OCI-M2 (cell line): Measurements from ENCODE around the gene TRIM62.

ENCODE experiments used
- DNase-seq: peaks from one replicate; lab custom pipeline; 2025; ENCODE audit not compliant: unreplicated experiment; lab: John Stamatoyannopoulos, UW

TRIM62 gene

DNA sequence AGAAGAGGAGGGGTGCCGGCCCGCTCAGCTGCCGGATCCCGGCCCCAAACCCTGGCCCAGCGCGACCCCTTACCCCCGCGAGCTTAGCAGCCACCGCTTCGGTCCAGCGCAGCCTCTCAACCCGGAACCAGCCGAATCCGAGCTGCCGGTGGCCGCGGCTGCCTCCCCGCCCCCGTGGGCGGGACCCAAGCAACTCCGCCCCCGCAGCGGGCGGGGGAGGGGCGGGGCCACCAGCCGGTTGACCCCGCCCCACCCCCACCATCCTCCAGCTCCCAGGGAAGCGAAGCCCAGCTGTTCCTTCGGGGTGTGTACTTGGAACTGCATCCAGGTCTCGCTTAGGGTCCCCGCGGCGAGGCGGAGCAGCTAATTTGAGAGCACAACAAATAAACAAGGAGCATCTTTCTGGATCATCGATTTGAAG is at the start of gene TRIM62:
Gene TRIM62, minus strand, starts transcription at position 123 of the 421 bp plus-strand sequence. CDS start 611 bp downstream, outside the sequence.
- DNase-seq: peak; percentile 53

DNA sequence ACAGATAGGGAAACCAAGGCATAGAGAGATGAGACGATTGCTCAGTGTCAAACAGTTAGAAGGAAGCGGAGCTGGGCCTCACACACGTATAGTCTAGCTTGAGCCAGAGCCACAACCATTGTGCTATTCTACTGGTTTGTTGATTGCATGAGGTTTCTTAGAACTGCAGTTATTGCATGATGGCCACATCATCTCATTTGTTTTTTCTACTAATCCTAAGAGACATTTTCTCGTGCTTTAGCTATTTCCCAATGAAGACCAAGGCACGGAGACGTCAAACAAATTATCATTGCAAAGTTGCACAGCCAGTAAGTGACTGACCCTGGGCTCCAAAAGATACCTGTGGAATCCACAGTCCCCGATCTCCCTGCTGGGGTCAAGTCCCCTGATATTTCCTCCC is 49.3 kb upstream of the TRIM62 start:
- DNase-seq: no peak

DNA sequence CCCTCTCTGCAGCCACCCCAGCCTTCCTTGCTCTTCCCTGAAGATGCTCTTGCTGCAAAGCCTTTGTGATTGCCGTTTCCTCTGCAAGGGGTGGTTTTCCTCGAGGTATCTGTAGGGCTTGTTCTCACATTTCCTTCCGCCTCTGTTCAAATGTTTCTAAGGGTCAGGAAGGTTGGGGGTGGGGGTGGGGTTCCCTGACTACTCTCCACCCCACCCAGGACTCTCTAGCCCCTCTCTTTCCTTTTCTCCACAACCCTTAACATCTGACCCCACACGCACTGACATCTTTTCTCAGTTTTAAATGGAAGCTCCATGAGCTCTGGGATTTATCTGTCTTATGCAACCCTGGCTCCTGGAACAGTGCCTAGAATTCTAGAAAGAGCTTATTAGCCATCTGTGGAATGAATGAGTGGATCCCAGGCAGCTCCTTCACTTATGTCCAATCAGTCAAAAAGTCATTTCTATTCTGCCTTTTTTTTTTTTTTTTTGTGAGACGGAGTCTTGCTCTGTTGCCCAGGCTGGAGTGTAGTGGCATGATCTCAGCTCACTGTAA is 47.2 kb upstream of the TRIM62 start:
- no peak for DNase-seq

DNA sequence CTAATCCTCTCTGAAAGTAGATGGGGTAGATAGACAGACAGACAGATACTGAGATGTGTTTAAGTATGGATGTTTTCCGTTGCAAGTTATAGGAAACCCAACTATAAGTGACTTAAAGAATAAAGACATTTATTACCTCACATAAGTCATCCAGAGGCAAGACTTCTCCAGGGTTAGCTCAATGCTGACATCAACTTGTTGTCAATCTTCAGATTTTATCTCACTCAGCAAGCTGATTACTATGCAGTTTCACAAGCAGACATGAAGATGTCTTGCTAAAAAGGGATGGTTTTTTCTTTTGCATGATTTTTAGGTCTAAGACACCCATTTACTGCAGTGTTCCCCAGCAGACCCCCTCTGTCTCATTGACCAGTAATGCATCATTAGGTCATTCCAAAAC is 43.7 kb upstream of the TRIM62 start:
- no peak for DNase-seq

DNA sequence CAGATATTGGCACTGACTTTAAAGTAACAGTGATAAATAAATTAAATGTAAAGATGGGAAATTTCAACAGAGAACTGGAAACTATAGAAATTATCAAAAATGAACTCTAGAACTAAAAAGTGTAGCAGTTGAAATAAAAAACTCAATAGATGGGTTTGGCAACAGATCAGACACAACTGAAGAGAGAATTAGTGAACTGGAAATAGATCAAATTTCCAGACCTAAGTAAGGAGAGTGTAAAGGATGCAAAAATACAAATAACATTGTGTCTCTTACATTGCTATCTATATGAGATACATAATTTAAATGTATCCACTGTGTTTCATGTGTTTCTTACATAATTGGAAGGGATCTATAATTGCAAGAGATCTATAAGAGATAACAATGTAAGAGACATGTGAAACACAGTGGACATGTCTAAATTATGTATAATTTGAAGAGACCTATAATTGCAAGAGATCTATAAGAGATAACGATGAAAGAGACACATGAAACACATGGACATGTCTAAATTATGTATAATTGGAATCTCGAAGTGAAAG is 42.4 kb upstream of the TRIM62 start:
- no peak for DNase-seq

DNA sequence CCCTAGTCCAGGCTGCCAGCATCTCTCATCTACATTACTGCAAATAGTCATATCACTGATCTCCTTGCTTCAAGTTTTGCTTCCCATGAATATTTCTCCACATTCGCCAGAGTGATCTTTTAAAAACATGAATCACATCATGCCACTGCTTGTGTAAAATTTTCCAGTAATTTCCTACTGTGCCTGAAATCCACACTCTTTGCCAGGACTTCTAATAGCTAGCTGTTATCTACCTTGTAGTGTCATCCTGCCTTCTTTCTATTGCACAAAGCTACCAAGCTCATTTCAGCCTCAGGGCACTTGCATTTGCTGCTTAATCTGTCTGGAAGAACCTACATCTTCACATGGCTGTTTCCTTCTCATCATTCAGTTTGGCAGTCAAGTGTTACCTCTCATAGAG is 40.5 kb upstream of the TRIM62 start:
- DNase-seq: no peak

DNA sequence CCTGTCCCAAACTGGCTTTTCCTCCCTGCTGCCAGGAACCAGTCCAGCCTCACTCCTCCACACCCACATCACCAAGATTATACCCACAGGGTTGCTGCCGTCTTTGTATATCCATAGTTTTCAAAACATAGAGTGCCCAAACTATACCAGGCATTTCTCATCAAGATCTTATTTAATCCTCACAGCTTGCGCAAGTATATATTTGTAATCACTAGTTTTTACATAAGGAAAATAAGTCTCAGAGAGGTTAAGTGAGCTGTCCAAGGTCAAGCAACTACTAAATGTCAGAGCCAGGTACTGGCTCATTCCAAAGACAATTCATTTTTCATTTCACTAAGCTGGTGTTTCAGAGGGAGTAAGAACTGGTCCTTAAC is 39.5 kb upstream of the TRIM62 start:
- DNase-seq: no peak

DNA sequence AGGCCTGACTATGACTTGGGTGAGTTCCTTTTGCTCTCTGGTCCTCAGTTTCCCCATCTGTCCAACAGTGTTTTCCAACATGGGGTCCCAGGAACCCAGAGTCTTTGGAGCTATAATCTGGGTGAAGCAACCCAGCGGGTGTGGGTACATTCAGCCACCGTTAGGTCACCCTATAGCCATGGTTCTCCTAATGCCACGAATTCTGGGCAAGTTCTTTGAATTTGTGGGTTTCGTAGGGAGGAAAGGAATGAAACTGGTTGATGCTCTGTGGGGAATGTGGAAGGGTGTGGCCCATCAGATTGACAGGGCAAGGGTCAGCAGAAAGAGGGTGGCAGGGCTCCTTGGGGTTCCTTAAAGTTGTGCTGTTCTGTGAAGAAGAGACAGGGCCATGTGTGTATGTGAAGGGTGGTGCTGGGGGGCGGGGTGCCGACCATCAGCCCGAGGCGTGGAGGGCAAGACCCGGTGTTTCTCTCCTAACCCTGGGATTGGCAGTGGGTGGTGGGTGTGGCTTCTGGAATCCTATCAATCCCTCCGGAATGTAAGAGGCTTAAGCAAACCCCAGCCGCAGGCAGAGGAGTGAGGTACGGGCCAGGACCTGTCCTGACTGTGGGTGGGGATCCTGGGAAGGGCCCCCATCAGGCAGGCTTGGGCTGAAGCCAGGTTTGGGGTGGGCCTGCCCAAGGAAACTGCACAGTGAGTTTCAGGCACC is 39.0 kb upstream of the TRIM62 start:
- DNase-seq: no peak

DNA sequence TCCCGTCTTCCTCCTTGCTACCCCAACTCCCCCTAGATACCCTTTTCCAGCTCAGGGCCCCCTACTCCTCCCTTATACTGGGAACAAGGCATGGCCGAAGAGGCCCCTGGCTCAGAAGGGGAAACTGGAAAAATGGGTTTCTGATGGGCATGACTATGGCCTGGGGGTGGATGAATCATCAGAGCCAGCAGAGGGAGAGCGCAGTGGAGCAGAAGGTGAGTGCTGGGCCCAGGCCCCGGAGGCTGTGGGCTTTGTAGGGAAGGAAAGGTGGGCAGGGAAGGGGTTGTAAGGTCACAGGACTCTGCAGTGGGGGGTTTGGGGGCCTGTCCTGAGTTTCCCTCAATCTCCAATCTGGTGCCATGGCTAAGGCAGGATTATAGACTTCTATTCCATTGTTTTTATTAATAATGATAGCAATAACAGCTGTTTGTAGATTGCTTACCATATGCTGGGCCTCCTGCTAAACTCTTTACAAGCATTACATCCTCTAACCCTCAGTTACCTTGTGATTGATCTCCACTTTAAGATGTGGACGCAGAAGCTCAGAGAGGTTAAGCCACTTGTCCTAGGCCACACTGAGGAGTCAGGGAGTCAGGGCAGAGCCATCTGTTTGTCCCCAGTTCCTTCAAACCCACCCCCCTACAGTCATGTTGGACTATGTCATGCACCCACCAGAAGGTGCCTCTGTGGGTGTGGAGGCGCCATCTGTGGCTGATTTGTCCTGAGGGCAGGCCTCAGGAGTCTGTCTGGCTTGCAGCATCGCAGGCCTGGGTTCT is 38.2 kb upstream of the TRIM62 start:
- no peak for DNase-seq

DNA sequence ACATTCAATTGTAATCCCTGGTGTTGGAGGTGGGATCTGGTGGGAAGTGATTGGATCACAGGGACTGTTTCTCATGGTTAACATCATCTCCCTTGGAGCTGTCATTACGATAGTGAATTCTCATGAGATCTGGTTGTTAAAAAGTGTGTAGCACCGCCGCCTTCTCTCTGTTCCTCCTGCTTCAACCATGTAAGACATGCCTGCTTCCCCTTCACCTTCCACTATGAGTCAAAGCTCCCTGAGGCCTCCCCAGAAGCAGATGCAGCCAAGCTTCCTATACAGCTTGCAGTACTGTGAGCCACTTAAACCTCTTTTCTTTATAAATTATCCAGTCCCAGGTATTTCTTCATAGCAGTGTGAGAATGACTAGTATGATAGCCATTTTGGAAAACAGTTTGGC is 30.1 kb upstream of the TRIM62 start:
- DNase-seq: no peak

DNA sequence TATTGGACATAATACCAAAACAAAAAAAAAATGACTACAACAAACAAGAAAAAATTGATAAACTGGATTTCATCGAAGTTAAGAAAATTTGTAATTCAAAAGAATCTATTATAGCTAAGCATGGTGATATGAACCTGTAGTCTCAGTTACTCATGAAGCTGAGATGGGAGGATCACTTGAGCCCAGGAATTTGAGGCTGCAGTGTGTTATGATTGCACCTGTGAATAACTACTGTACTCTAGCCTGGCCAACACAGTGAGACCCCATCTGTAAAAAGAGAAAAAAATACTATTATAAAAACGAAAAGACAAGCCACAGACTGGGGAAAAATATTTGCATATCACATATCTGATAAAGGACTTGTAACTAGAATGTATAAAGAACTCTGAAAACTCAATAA is 24.5 kb upstream of the TRIM62 start:
- DNase-seq: no peak

DNA sequence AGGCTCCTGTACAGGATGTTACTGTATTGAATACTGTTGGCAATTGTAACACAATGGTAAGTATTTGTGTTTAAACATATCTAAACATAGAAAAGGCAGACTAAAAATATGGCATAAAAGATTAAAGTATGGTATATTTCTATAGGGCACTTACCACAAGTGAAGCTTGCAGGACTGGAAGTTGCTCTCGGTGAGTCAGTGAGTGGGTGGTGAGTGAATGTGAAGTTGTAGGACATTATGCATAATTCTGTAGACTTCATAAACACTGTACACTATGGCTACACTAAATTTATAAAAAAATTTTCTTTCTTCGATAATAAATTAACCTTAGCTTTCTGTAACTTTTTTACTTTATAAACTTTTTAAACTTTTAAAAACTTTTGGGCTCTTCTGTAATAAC is 13.7 kb upstream of the TRIM62 start:
- DNase-seq: no peak

DNA sequence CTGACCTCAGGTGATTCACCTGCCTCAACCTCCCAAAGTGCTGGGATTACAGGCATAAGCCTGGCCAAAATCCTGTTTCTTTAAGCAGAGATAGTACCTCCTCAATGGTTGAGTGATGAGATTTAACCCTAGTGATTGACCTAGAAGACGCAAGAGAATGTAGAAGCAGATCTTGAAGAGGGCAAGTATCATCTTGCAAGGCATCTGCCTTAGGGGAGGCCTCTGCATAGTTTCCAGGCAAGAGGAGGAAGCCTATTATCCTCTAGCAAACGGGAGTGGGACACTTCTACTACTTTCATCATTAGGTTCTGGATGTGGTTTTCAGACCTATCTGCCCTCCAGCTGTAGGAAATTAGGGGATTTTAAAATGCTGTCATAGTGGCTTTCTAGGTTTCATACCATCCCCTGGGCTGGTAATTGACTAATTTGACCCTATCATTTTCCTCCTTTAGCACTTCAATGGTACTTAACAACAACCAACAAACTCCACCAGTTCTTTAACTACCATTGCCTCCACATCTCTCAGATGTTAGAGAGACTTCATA is 10.0 kb upstream of the TRIM62 start:
- DNase-seq: no peak

DNA sequence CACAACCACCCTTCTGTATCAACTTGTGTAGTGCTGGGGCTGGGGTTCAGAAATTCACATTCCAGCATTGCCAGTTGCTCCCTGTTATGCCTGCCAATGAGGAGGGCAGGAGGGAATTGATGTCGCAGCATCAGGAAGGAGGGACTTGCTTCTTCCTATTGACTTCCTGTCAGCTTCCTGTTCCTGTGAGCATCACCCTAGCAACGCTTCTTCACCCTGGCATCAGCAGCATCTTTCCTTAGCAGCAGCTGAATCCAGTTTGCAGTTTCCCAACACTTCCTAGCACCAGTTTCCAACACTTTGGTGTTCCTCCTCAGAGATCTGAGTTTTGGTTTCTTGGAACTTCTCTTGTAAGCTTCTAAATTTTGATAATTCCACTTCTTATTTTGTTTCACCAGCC is 8.9 kb upstream of the TRIM62 start:
- DNase-seq: no peak

DNA sequence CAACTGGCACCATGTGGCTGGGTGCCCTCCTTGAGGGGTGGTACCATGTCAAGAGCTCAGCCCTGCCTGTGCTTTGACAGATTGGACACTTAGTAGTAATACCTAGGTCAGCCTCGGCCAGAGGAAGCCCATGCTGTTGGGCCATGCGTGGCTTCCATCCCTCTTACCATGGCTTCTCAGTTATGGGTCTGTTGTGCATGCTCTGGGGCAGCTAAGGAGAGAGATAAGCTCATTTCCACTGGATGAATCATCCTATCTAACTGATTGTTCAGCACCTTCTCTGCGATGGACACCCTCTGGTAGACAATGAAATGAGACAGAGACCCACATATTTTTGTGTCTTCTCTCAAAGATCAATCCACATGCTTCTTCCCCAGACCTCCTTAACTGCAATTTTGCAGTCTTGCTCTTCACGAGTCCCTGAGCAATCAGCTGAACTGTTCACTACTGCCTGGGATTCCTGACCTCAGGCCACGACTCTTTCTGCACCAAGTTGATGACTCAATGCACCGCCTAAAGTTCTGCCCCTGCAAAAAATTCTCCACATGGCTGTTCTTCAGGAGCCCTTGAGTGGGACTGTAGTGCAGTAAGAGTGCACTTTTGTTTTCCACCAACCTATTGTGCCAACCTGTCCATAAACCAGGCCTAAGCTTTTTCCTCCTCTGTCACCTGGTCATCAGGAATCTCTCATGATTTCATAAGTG is 6.9 kb upstream of the TRIM62 start:
- no peak for DNase-seq

DNA sequence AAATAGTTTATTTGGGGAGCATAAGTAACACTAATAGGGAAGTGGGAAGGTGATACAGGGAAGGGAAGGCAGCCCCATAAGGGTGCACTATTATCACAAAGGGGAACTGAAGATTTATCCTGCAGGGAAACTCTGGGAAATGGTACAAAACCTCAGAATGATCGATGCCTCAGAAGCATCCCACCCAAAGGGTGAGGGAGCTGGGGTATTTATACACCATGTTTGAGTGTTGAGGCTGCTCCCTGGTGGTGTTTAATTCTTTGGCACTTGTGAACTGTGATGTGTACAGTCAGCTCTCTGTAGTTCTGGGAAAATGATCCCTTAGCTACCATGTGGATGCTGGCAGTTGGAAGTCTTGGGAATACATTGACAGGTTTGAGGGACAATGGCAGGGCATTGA is 5.1 kb upstream of the TRIM62 start:
- DNase-seq: no peak

DNA sequence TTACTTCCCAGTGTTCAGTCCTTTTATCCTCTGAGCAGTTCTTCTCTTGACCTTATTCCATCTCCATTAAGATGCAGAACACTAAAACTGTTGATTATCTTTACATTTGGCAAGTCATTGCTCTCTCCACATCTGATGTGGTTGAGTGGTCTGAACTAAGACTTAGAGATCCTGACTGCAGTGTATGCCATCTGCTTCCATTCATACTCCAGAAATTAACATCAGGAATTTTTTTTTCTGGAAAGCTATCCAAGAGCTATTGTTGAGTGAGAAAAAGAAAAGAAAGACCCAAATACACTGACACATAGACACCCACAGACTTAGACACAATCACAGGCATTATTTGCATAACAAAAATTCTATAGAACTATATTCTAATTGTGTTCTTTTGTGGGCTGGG is 3.7 kb upstream of the TRIM62 start:
- DNase-seq: no peak

DNA sequence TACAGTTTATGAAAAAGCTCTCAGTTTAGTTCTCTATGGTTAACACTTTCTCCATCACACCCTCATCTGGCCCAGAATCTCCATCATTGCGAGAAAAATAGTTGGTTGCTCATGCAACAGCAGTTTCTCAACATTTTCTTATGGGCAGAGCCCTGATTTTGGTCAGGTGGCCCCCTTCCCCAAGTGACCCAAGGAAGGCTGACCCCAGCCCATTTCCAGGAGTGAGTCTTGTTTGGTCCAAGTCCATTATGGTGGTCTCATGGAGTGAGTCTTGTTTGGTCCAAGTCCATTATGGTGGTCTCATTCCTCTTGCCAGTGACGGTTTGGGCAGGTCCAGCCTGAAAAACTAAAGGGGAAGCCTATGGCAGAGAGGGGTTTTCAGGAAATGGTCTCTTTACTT is 1.5 kb upstream of the TRIM62 start:
- DNase-seq: no peak

DNA sequence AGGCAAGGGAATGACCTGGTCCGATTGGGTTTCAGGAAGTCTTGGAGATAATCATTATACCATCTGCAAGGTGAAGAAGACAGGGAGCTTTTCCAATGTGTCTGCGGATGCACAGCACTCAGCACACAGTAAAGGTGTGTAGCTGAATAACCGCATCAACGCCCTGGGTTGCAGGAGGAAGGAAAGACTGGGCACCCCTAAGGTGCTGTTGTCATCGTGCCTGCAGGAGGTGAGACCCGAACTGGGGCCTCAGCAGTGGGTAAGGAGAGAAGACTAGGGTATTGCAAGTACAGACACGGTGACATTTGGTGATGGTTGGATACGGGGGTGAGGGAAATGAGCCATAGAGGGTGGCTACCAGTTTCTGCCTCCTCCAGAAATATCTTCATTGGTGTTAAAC is 1.1 kb upstream of the TRIM62 start:
- no peak for DNase-seq

DNA sequence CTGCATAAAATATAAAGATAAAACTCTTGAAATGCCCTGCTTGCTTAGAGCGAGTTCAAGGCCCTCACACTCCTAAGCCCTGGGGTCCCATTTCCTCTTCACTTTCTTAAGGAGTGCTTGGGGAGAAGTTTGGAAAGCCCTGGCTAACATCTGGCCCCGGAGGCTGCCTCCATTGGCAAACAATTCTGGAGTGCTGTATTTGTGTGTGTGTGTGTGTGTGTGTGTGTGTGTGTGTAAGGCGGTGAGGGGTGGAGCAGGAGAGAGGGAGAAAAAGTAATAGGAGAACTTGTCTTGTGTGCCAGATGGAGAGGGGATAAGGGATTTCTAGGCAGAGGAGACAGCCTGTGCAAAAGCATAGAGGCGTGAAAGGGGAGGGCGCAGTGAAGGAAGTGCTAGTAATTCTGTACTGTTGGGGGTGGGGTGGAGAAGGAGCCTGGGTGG is 578 bp upstream of the TRIM62 start:
- no peak for DNase-seq
